Lower leg skin (tissue), 3 donors: ENCODE results near the gene MBOAT2.

Experiments used
- POLR2A ChIP-seq, 2 donors: fragments of 450-650 bp; IDR thresholded peaks; one replicate each; pipeline ENCODE4 v1.6.1; 2016 to 2017; ENCODE audit warnings: antibody characterized with exemption in 2 of 2, mild to moderate bottlenecking in 1 of 2, moderate library complexity in 1 of 2
- TF ChIP-seq, protein P1 (sequence below), 3 donors: fragments of 450-650 bp; IDR thresholded peaks; one replicate each; pipeline ENCODE4 v1.5.1; 2016; ENCODE audit warnings: antibody characterized with exemption in 3 of 3, mild to moderate bottlenecking in 3 of 3, moderate library complexity in 2 of 3

- TF ChIP-seq, protein P1, sequence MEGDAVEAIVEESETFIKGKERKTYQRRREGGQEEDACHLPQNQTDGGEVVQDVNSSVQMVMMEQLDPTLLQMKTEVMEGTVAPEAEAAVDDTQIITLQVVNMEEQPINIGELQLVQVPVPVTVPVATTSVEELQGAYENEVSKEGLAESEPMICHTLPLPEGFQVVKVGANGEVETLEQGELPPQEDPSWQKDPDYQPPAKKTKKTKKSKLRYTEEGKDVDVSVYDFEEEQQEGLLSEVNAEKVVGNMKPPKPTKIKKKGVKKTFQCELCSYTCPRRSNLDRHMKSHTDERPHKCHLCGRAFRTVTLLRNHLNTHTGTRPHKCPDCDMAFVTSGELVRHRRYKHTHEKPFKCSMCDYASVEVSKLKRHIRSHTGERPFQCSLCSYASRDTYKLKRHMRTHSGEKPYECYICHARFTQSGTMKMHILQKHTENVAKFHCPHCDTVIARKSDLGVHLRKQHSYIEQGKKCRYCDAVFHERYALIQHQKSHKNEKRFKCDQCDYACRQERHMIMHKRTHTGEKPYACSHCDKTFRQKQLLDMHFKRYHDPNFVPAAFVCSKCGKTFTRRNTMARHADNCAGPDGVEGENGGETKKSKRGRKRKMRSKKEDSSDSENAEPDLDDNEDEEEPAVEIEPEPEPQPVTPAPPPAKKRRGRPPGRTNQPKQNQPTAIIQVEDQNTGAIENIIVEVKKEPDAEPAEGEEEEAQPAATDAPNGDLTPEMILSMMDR (IDR thresholded peaks at IDR 0.05) = no peak
- no peak for TF ChIP-seq POLR2A (IDR thresholded peaks at IDR 0.05)
Observed at GRCh38 chr2:8877894-8878293, 125.6 kb downstream of the MBOAT2 start.
